Stimulated activated CD4-positive, alpha-beta T cell treated with anti-CD3 and anti-CD28 coated beads, TNF-alpha, amount 100 ng/mL, for 4 hours (primary cell): ENCODE measurements around the gene IGBP1.
"Not testable (repeated sequence)": the region's sequence is repeated elsewhere in the genome, so short reads cannot be mapped to it uniquely, and the experiment has no call there.

Experiments
- DNase-seq, 3 experiments: peaks; one replicate each; pipeline ENCODE4 v3.0.0-alpha.2; 2020; ENCODE audit warnings: low read depth in 3 of 3

Gene IGBP1

DNA sequence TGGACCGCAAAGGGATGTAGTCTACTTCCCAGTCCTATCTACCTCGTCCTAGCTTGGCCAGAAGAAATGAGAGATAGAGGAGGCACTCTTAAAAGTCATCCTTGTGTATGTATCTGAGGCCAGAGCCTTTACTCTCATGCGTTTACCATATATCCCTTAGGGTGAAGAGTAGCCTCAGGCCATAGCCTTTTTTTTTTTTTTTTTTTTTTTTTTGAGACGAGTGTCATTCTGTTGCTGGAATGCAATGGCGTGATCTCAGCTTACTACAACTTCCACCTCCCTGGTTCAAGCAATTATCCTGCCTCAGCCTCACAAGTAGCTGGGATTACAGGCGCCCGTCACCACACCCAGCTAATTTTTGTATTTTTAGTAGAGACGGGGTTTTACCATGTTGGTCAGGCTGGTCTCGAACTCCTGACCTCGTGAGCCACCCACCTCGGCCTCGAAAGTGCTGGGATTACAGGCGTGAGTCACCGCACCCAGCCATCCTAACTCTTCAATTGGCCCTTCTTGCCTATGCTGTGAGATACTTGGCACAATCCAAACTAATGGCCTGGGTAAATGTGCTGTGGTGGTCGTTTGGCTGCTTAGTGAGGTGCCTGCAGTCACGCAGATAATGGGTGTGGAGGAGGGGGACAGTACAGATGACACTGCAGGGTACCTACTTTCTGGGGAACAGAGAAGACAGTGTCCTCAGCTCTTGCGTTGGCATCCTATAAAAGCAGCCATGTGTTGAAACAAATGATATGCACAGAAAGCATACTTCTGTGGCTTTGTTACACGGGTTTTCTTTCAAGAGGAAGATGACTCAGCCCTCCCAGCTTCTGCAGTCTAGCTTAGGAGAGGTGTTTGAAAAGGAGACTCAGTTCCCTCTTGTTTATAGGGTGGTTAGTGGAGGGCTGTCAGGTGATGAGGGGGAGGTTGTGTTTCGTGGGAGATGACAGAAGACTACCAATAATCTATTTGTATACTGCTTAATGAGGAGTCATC, 33.6 kb downstream of the IGBP1 start:
- no peak for DNase-seq

- no peak for DNase-seq
Observed at GRCh38 chrX:70168238-70169188, 35.3 kb downstream of the IGBP1 start.

GRCh38 chrX:70169281-70169680, 36.0 kb downstream of the IGBP1 start:
- no peak for DNase-seq

- DNase-seq: no peak
Observed at GRCh38 chrX:70171624-70172023, 38.4 kb downstream of the IGBP1 start.

GRCh38 chrX:70172221-70172620, 39.0 kb downstream of the IGBP1 start:
- DNase-seq: no peak

DNA sequence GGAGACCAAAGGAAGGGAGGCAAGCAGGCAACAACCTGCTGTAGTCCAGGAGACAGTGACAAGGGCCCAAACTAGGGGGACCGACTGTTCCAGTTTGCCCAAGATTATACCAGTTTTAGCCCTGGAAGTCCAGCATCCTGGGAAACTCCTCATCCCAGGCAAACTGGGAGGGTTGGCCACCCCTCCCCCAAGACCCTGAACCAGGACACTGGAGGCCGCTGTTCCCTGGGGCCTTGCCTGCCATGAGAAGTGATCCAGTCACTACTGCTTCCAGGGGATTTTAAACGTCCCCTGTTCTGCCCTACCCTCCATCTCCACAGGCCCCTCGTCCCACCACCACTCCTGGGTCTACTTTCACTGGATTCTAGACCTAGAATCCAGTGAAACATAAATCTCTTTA, 39.7 kb downstream of the IGBP1 start:
- DNase-seq: no peak

DNA sequence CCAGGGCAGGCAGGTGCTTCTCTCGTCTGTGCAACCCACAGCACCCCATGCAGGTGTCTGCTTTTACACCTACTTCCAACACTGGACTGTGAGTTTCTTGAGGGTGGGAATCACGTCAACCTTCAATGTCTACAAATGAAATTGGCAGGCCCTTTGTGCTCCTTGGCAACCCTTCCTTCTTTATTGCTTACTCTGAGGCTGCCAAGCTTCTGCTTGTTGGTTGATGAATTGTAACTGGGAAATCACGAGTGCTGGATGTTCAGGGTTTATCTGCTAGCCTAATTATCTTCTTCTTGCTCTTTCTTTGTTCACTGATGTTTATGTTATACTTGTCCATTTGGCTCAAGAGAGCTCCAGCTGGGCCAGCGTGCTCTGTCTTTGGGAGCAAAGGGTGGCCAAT, 41.5 kb downstream of the IGBP1 start:
- no peak for DNase-seq

GRCh38 chrX:70175338-70175737, 42.1 kb downstream of the IGBP1 start:
- no peak for DNase-seq

DNA sequence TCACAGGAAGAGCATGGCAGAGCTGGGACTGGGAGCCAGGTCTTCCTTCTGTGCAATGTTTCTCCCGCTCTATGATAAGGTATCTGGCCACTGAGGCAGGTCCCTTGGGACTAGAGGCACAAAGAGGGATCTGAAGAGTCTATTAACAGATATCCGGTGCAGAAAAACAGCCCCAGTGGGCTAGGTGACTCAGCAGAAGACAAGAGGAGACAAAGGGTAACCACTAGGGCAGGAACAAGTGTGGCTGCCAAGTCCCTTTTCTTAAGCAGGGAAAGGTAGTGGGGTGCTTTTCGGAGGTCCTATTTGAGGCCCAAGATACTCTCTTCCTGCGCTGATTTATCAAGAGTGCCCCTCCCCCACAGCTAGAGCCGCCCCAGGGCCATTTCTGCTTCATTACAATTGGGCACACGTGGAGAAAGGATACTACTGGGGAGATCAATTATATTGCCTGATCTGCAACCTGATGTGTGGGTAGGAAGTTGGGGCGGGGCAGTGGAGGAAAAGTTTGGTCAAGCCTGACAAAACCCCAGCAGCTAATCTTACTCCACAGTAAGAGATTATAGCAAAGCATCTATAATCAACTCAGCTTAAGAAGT, 43.8 kb downstream of the IGBP1 start, which contains the start of gene DGAT2L6:
DGAT2L6 (plus strand) TSS at position 546 of the 596 bp plus-strand sequence. CDS start 100 bp downstream, outside the sequence.
- no peak for DNase-seq

GRCh38 chrX:70183091-70183490, 49.8 kb downstream of the IGBP1 start:
- DNase-seq: no peak

DNA sequence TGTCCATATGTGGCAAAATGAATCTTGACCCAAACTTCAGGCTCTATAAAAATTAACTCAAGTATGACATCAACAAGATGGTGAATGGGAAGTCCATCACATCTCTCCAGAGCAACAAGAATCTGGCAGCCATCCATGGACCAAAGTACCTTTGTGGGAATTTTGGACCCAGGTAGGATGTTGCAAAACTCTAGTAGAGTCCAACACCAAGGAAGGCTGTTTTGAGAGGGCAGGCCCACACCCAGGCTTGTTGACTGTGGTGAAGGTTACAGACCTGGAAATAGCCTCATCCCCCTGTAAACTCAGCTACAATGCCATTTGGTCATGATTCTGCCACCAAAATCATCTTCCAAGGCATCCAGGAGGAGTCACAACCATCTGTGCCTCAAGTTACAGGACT, 57.0 kb downstream of the IGBP1 start:
- DNase-seq: no peak

DNA sequence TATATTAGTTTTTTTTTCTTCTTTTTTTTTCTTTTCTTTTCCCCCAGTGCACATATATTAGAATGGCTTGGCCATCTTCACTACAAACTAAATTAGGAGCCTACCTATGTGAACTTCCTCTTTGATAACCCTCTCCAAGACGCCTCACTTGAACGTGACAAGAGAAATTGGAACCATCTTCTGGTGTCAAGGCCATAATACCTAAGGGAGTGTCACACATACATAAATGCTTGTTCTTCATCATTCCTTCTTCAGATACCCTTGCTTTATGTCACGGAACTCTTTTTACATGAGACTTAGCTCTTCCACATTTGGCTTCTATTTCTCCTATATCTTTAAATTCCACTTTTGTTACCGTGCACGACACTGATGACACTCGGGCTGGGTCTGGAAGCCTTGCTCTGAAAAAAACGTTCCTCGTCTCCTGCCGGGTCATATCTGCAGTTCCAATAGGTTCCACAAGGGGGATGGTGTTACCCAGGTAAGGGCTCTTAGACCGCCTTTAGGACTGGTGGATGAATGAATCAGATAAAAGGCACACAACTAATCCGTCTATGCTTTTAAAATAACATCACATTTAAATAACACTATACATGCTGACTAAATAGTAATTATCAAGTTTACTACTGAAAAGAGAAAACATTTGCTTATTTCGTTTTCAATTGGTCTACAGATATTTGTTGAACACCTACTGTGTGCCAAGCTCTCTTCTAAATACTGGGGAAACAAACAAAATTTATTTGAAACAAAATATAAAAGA, 63.9 kb downstream of the IGBP1 start:
- DNase-seq: peak; percentile 15 to 41 (median 18)

- no peak for DNase-seq
Observed at GRCh38 chrX:70201732-70202131, 68.5 kb downstream of the IGBP1 start.

DNA sequence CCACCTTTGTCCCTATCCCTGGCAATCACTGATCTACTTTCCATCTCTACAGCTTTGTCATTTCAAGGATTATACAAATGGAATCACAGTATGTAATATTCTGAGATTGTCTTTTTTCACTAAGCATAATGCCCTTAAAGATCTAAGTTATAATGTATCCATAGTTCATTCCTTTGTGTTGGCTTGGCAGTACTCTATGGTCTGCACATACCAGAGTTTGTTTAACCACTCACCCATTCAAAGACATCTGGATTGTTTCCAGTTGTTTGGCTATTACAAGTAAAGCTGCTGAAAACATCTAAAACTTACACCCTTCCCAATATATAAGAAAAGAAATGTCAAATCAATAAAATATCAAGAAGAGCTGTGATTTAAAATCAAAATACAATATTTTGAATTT, 75.2 kb downstream of the IGBP1 start:
- DNase-seq: no peak

GRCh38 chrX:70209570-70209969, 76.3 kb downstream of the IGBP1 start:
- not testable (repeated sequence) for DNase-seq
